HG03575 (cell line): ENCODE measurements around the gene FAM180B.
"Not testable (repeated sequence)": the region's sequence is repeated elsewhere in the genome, so short reads cannot be mapped to it uniquely, and the experiment has no call there.

Experiments used
- ATAC-seq: cut with Tn5 transposase; IDR thresholded peaks from one replicate; pipeline ENCODE4 v1.9.1; 2021; ENCODE audit not compliant: unreplicated experiment, insufficient number of reproducible peaks, low FRiP score; ENCODE audit errors: extremely low read depth

Gene FAM180B

GRCh38 chr11:47631473-47631872, 45.0 kb downstream of the FAM180B start:
- no peak for ATAC-seq

DNA sequence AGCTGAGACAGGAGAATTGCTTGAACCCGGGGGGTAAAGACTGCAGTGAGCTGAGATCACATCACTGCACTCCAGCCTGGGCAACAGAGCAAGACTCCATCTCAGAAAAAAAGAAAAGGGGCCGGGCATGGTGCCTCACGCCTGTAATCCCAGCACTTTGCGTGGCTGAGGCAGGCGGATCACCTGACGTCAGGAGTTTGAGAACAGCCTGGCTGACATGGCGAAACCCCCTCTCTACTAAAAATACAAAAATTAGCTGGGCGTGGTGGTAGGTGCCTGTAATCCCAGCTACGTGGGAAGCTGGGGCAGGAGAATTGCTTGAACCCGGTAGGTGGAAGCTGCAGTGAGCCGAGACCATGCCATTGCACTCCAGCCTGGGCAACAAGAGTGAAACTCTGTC, 49.9 kb downstream of the FAM180B start:
- not testable (repeated sequence) for ATAC-seq
